PC-9 (cell line): ENCODE measurements around the gene IQCM.

Experiments
- CTCF ChIP-seq: fragments of 200-600 bp; sonication (generic); conservative IDR thresholded peaks from 2 replicates; pipeline ENCODE4 v1.6.1; 2017; ENCODE audit warnings: mixed run types, antibody characterized with exemption, mild to moderate bottlenecking, moderate library complexity
- EZH2 ChIP-seq: fragments of 200-600 bp; sonication (generic); IDR thresholded peaks from 2 replicates; pipeline ENCODE4 v1.8.0; 2017; ENCODE audit warnings: antibody characterized with exemption, low read depth

DNA sequence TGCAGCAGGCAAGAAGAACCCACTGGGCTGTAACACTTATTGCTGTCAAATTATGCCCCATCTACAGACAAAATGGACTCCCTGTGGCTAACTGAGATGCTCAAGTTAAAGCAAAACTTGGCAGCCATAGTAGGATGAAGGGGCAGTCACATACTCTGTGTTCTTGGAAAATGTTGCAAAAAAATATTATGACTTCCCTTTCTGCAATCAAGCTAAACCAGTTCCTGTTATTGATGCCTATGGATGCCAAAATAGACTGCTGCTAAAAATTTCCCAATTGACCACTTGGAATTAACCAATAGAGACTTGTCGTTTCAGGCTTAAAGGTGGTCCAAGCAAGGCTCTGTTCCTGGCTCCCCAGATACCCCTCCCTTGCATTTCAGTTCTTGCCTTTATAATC, 49.5 kb downstream of the IQCM start:
- TF ChIP-seq CTCF = no peak
- TF ChIP-seq EZH2 = no peak
